GM13977 (cell line): ENCODE data around the gene KCNK1.

Experiments used
- DNase-seq: peaks from one replicate; pipeline ENCODE4 v3.0.0; 2012; ENCODE audit warnings: low spot score
- CTCF ChIP-seq: IDR thresholded peaks from 2 replicates; pipeline ENCODE4 v1.5.1; 2012; ENCODE audit warnings: mild to moderate bottlenecking, control low read depth; ENCODE audit not compliant: insufficient read depth; ENCODE audit errors: extremely low read depth, missing control alignments
- in situ Hi-C: fragments of 300-500 bp; cut with MboI; formaldehyde crosslinking; loops from one replicate; pipeline ENCODE4 v1.12.0; 2022; ENCODE audit warnings: low sequenced_read_pairs, low pct_unique_long_range_greater_than_20kb, mixed read lengths, inconsistent platforms; ENCODE audit not compliant: unreplicated experiment

The KCNK1 gene

GRCh38 chr1:233572896-233573295, 41.0 kb upstream of the KCNK1 start:
- TF ChIP-seq CTCF: no peak
- no peak for DNase-seq
- in situ Hi-C loops: no loop called here

- in situ Hi-C loops: no loop called here
- TF ChIP-seq CTCF: no peak
- no peak for DNase-seq
Observed at GRCh38 chr1:233575450-233575849, 38.5 kb upstream of the KCNK1 start.

- TF ChIP-seq CTCF: no peak
- no peak for DNase-seq
- in situ Hi-C loops: no loop called here
Observed at GRCh38 chr1:233582439-233582838, 31.5 kb upstream of the KCNK1 start.

GRCh38 chr1:233584376-233584775, 29.5 kb upstream of the KCNK1 start:
- in situ Hi-C loops: no loop called here
- no peak for TF ChIP-seq CTCF

GRCh38 chr1:233584931-233585330, 29.0 kb upstream of the KCNK1 start:
- in situ Hi-C loops: no loop called here
- no peak for TF ChIP-seq CTCF
- DNase-seq: no peak

More at GRCh38 chr1:233584376-233584775, 29.5 kb upstream of the KCNK1 start:
- no peak for DNase-seq

GRCh38 chr1:233586301-233586700, 27.6 kb upstream of the KCNK1 start:
- no peak for TF ChIP-seq CTCF
- DNase-seq: no peak
- in situ Hi-C loops: no loop called here

GRCh38 chr1:233587196-233587595, 26.7 kb upstream of the KCNK1 start:
- in situ Hi-C loops: no loop called here
- DNase-seq: no peak
- TF ChIP-seq CTCF: no peak
